ENCODE data around the gene LRIT2.

The LRIT2 gene

DNA sequence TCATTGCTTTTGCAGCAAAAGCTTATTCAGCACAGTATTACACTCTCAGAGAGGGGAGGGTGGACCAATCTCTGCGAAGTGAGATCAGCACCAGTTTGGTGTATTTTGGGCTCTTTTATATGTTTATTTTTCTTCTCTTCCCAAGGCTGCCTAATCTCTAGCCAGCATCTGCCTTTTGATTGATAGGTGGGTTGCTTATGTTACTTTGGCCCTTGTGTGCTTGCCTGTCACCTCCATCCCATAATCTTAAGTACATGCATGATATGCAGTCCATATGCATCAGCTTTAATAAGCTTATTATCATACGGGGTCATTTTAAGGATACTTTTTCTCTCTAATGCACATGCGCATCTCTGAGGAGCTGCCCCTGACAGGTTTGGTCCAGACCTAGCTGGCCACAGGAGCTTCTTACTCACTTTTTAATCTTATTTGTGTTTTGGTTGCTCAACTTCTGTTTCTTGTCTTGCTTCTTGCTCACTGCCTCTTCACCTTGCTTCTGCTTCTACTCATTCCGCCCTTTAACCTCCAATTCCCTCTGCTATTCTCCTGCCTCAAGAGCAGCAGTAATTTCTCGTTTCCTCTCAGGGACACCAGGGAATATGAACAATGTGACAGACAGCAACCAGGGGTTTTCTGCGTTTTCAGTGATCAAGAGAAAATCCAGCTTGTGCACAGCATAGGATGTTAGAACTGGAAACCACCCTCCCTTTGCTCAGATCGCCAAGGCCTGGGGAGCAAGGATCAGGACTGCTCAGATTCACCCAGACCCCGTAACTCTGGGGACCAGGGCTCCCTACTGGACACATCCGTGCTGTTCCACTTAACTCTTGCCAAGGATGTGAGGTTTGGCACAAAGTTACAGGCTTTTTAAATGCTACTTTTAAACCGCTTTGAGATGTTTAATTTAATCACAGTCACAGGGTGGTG lies 29.5 kb upstream of the LRIT2 start:
- TF ChIP-seq YY1 (IDR thresholded peaks at IDR 0.05; ENCODE audit: insufficient read depth, insufficient read length) (no peak), SUZ12 (IDR thresholded peaks at IDR 0.05; ENCODE audit: extremely low read depth, insufficient read depth, insufficient read length) (no peak), ZNF274 (IDR thresholded peaks at IDR 0.05; ENCODE audit: low read depth, low read length) (no peak)
- Histone ChIP-seq H3K4me3 (ENCODE audit: insufficient read length, low read depth) (no peak overlapping the region), H3K9ac (ENCODE audit: insufficient read length, low read depth) (no peak overlapping the region), H3K9me3 (ENCODE audit: insufficient read depth, low read length) (no peaks in the 10 kb centered on the region), H3K36me3 (ENCODE audit: insufficient read depth, insufficient read length, low read length) (no peaks in the 10 kb centered on the region), H3K27me3 (ENCODE audit: insufficient read depth, insufficient read length) (no peaks in the 10 kb centered on the region), H3K4me1 (ENCODE audit: insufficient read depth, insufficient read length) (peaks cover 7% of the 10 kb centered on the region)
- no peak for DNase-seq (ENCODE audit: low read depth, low spot score)

DNA sequence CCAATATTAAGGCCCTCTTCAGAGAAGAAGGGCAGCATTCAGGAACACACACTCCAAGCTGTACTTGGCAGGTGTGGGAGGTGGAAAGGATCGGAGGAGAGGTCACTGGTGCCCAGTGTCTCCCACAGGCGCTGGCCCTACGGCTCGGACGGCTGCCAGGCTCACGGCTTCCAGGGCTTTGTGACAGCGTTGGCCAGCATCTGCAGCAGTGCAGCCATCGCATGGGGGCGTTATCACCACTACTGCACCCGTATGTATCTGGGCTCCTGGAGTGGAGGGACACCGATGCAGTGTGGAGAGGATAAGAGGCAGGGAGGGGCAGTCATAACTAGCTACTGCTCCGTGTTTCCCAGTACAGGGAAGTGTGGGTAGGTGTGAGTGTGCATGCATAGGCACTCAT lies 23.4 kb upstream of the LRIT2 start:
- H3K27me3 ChIP-seq (ENCODE audit: insufficient read depth, insufficient read length) = no peaks in the 10 kb centered on the region
- no peak for TF ChIP-seq SUZ12 (IDR thresholded peaks at IDR 0.05; ENCODE audit: extremely low read depth, insufficient read depth, insufficient read length)
- no peak for TF ChIP-seq ZNF274 (IDR thresholded peaks at IDR 0.05; ENCODE audit: low read depth, low read length)
- TF ChIP-seq YY1 (IDR thresholded peaks at IDR 0.05; ENCODE audit: insufficient read depth, insufficient read length) = no peak
- no peak overlapping the region for H3K4me3 ChIP-seq (ENCODE audit: insufficient read length, low read depth)
- no peaks in the 10 kb centered on the region for H3K4me1 ChIP-seq (ENCODE audit: insufficient read depth, insufficient read length)
- no peak overlapping the region for H3K9ac ChIP-seq (ENCODE audit: insufficient read length, low read depth)
- no peaks in the 10 kb centered on the region for H3K9me3 ChIP-seq (ENCODE audit: insufficient read depth, low read length)
- H3K36me3 ChIP-seq (ENCODE audit: insufficient read depth, insufficient read length, low read length) = no peaks in the 10 kb centered on the region
- DNase-seq (ENCODE audit: low read depth, low spot score) = no peak

DNA sequence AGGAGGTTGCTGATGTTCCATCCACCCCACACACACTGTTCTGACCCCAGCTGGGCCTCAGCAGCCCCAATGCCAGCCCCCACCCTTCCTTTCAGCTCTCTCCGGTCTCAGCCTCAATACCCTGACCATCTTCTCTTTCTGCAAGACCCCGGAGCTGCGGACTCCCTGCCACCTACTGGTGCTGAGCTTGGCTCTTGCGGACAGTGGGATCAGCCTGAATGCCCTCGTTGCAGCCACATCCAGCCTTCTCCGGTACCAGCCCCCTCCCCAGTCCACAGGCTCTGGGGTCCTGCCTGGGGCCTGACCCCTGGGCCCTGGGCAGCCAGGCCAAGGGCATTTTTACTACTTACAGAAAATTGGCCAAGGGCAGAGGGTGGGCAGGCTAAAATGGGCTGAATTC lies 22.2 kb upstream of the LRIT2 start:
- no peak overlapping the region for H3K4me3 ChIP-seq (ENCODE audit: insufficient read length, low read depth)
- no peaks in the 10 kb centered on the region for H3K27me3 ChIP-seq (ENCODE audit: insufficient read depth, insufficient read length)
- TF ChIP-seq SUZ12 (IDR thresholded peaks at IDR 0.05; ENCODE audit: extremely low read depth, insufficient read depth, insufficient read length) = no peak
- TF ChIP-seq ZNF274 (IDR thresholded peaks at IDR 0.05; ENCODE audit: low read depth, low read length) = no peak
- H3K36me3 ChIP-seq (ENCODE audit: insufficient read depth, insufficient read length, low read length) = no peaks in the 10 kb centered on the region
- no peak for DNase-seq (ENCODE audit: low read depth, low spot score)
- no peaks in the 10 kb centered on the region for H3K9me3 ChIP-seq (ENCODE audit: insufficient read depth, low read length)
- H3K9ac ChIP-seq (ENCODE audit: insufficient read length, low read depth) = no peak overlapping the region
- H3K4me1 ChIP-seq (ENCODE audit: insufficient read depth, insufficient read length) = no peaks in the 10 kb centered on the region

DNA sequence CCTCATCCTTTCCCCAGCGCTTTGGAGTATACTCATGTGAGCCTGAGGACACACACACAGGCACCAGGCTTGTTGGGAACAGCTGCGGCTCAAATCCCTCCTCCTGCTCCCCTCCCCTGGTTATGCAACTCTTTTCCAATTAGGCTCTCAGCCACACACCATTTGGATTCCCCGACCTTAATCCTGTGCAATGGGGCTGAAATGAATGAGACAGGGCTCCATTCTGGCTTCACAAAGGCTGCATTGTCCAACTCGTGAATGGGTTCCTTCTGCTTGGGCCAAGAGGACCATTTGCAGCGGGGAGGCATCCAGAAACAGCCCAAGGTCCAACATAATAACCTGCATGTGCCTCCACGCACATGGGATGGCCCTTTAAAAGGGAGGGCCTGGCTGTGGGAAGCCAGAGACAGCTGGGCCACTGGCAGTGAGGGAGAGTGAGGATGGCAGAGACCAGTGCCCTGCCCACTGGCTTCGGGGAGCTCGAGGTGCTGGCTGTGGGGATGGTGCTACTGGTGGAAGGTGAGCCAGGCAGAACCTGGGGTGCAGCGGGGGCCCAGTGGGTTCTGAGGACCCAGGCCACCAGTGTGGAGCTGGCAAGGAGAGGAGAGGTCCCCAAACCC lies 19.4 kb upstream of the LRIT2 start, which contains the start of gene RGR:
TSS of gene RGR (plus strand) at position 403 of the 620 bp plus-strand sequence. CDS start at position 441, 38 bp downstream.
- no peak for DNase-seq (ENCODE audit: low read depth, low spot score)
- no peaks in the 10 kb centered on the region for H3K4me1 ChIP-seq (ENCODE audit: insufficient read depth, insufficient read length)
- no peak within 1 kb of the TSS for H3K9ac ChIP-seq (ENCODE audit: insufficient read length, low read depth)
- no peaks in the 10 kb centered on the region for H3K9me3 ChIP-seq (ENCODE audit: insufficient read depth, low read length)
- no peaks in the 10 kb centered on the region for H3K36me3 ChIP-seq (ENCODE audit: insufficient read depth, insufficient read length, low read length)
- TF ChIP-seq SUZ12 (IDR thresholded peaks at IDR 0.05; ENCODE audit: extremely low read depth, insufficient read depth, insufficient read length) (no peak), ZNF274 (IDR thresholded peaks at IDR 0.05; ENCODE audit: low read depth, low read length) (no peak), YY1 (IDR thresholded peaks at IDR 0.05; ENCODE audit: insufficient read depth, insufficient read length) (no peak)
- H3K4me3 ChIP-seq (ENCODE audit: insufficient read length, low read depth) = no peak within 1 kb of the TSS
- H3K27me3 ChIP-seq (ENCODE audit: insufficient read depth, insufficient read length) = no peaks in the 10 kb centered on the region

DNA sequence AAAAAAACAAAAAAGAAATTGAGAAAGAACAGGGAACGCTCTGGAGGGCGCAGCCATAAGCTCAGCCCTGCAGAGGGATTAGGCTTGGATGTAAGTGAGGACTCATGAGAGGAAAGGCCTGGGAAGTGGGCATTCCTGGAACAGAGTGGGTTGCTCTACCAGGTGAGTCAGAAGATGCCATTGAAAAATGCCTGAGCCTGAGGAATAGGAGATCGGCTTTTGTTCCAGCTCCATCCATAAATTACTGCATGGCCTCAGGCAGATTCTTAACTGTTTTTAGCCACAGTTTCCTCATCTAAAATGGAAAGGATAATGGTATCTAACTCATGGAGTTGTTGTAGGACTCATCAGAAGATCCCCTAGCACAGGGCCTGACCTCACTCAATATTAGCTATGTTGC lies 18.4 kb upstream of the LRIT2 start:
- Histone ChIP-seq H3K4me3 (ENCODE audit: insufficient read length, low read depth) (no peak overlapping the region), H3K9me3 (ENCODE audit: insufficient read depth, low read length) (no peaks in the 10 kb centered on the region), H3K27me3 (ENCODE audit: insufficient read depth, insufficient read length) (no peaks in the 10 kb centered on the region), H3K4me1 (ENCODE audit: insufficient read depth, insufficient read length) (no peaks in the 10 kb centered on the region), H3K9ac (ENCODE audit: insufficient read length, low read depth) (no peak overlapping the region), H3K36me3 (ENCODE audit: insufficient read depth, insufficient read length, low read length) (no peaks in the 10 kb centered on the region)
- DNase-seq (ENCODE audit: low read depth, low spot score) = no peak
- TF ChIP-seq ZNF274 (IDR thresholded peaks at IDR 0.05; ENCODE audit: low read depth, low read length) = no peak
- TF ChIP-seq SUZ12 (IDR thresholded peaks at IDR 0.05; ENCODE audit: extremely low read depth, insufficient read depth, insufficient read length) = no peak

DNA sequence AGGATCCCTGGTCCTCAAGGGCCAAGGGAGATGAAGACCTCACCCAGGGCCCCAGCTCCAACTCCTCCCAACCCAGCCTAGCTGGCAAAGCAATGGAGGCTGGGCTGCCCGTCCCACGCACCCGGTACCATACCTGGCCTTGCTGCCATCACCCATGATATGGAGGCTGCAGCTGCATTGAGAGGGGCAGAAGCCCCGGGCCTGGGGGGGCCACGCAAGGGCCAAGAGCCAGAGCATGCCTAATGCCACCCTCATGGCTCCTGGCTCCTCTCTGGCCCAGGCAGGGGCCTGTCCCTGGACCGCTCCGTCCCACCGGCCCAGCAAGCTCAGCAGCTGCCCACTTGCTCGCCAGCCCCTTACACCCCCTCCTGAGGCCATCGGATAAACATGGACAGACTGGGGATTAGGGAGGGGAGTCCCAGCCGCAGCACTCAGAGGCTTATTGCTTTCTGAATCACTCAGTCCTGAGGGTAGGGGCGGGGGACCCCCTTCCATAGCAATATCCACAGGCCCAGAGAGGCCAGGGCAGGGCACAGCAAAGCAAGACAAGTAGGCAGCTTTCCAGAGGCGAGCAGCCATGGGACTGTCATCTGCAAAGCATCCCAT lies 15.9 kb upstream of the LRIT2 start, which contains the start of gene LRIT1:
TSS of gene LRIT1 (minus strand) at position 362 of the 606 bp plus-strand sequence. CDS start at position 255, 107 bp downstream.
- no peak for DNase-seq (ENCODE audit: low read depth, low spot score)
- Histone ChIP-seq H3K36me3 (ENCODE audit: insufficient read depth, insufficient read length, low read length) (no peaks in the 10 kb centered on the region), H3K4me3 (ENCODE audit: insufficient read length, low read depth) (no peak within 1 kb of the TSS), H3K4me1 (ENCODE audit: insufficient read depth, insufficient read length) (no peaks in the 10 kb centered on the region), H3K9me3 (ENCODE audit: insufficient read depth, low read length) (no peaks in the 10 kb centered on the region), H3K9ac (ENCODE audit: insufficient read length, low read depth) (no peak within 1 kb of the TSS), H3K27me3 (ENCODE audit: insufficient read depth, insufficient read length) (no peaks in the 10 kb centered on the region)
- TF ChIP-seq YY1 (IDR thresholded peaks at IDR 0.05; ENCODE audit: insufficient read depth, insufficient read length) = no peak
- TF ChIP-seq SUZ12 (IDR thresholded peaks at IDR 0.05; ENCODE audit: extremely low read depth, insufficient read depth, insufficient read length) = no peak
- no peak for TF ChIP-seq ZNF274 (IDR thresholded peaks at IDR 0.05; ENCODE audit: low read depth, low read length)

DNA sequence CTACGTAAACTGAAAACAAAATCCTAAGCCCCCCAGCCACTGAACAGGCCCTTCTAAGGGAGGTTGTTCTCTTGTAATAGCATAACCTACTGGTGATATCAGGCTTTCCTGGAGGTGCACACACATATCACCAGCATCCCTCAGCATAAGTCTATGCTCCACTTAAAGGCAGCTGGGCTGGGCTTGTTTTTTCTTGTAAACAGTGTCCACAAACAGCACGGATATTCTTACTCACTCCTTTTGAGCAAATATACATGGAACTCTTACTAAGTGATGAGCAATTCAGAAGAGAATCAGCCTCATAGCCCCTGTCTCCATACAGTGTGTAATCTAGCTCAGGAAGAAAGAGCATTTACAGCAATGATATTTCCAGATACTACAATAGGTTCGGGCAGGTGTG lies 13.6 kb upstream of the LRIT2 start:
- Histone ChIP-seq H3K9ac (ENCODE audit: insufficient read length, low read depth) (no peak overlapping the region), H3K4me1 (ENCODE audit: insufficient read depth, insufficient read length) (no peaks in the 10 kb centered on the region), H3K36me3 (ENCODE audit: insufficient read depth, insufficient read length, low read length) (no peaks in the 10 kb centered on the region), H3K27me3 (ENCODE audit: insufficient read depth, insufficient read length) (no peaks in the 10 kb centered on the region), H3K4me3 (ENCODE audit: insufficient read length, low read depth) (no peak overlapping the region), H3K9me3 (ENCODE audit: insufficient read depth, low read length) (no peaks in the 10 kb centered on the region)
- no peak for TF ChIP-seq SUZ12 (IDR thresholded peaks at IDR 0.05; ENCODE audit: extremely low read depth, insufficient read depth, insufficient read length)
- no peak for TF ChIP-seq YY1 (IDR thresholded peaks at IDR 0.05; ENCODE audit: insufficient read depth, insufficient read length)
- no peak for DNase-seq (ENCODE audit: low read depth, low spot score)

All from NT2/D1 (cell line).